GM19193 (cell line): Measurements from ENCODE around the gene AP1M1.

ENCODE experiments used
- POLR2A ChIP-seq: IDR thresholded peaks from 4 replicates; pipeline ENCODE4 v1.6.1; 2011; ENCODE audit not compliant: insufficient read depth, insufficient read length; ENCODE audit errors: extremely low read depth

AP1M1 gene

DNA sequence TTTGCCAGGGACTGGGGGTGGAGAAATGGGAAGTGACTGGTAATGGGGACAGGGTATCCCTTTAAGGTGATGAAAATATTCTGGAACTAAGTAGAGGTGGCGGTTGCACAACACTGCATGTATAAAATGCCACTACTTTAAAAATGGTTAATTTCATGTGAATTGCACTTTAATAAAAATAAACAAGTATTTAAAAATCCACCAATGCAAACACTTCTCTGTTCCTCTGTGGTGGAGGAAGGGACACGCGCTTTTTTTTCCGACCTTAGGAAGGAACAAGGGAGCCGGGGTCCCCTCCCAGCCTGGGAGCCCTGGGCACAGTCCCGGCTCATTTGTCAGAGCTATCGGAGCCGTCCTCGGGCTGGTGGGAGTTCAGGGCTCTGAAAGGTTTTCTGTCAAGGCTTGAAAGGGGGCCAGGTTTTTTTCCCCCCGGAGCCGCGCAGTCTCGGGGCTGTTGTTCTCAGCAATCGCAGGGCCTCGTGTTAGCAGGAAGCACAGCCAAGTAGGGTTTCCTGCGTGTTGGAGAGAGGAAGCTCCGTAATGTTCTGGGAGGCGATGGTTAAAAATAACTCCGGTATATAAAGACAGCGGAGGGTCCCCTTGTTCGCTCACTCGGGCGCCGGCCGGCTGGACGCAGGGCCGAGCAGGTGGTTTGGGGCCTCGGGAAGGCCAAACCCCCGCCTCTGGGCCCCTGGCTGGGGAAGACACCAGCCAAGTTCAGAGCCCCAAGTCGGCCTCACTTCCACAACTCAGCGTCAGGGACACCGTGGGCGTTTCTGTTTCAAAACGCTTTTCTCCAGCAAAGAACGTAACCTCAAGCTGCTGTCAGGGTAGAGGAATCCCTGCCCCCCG lies 85.7 kb downstream of the AP1M1 start:
- no peak for TF ChIP-seq POLR2A

DNA sequence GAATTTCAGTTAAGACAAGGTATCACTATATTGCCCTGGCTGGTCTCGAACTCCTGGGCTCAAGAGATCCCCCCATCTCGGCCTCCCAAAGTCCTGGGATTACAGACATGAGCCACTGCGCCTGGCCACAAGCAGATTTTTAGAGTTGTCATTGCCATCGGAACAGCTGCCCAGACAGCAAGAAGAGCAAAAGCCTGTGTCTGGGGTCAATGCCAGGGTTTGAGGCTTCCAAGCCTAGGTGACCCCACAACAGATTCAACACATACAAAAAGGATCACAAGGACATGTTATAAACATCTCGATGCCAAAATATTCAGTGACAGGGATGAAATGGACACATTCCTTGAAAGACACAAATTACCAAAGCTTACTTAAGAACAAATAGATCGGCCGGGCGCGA lies 86.8 kb downstream of the AP1M1 start:
- no peak for TF ChIP-seq POLR2A

- no peak for TF ChIP-seq POLR2A
These were observed 88.2 kb downstream of the AP1M1 start for GRCh38 chr19:16285769-16286498.

DNA sequence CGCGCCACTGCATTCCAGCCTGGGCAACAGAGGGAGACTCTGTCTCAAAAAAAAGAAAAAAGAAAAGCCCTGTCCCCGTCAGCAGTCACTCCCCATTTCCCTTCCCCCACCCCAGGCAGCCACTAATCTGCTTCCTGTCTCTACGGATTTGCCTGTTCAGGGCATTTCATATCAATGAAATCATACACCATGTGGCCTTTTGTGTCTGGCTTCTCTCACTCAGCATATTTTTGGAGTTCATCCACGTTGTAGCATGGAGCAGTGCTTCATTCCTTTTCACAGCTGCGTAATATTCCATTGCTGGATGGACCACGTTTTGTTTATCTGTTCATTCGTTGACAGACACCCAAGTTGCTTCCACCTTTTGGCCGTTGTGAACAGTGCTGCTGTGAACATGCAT lies 90.8 kb downstream of the AP1M1 start:
- TF ChIP-seq POLR2A: no peak

GRCh38 chr19:16289594-16289993 lies 91.9 kb downstream of the AP1M1 start:
- no peak for TF ChIP-seq POLR2A

- no peak for TF ChIP-seq POLR2A
These were observed 93.0 kb downstream of the AP1M1 start for GRCh38 chr19:16290692-16291091.

DNA sequence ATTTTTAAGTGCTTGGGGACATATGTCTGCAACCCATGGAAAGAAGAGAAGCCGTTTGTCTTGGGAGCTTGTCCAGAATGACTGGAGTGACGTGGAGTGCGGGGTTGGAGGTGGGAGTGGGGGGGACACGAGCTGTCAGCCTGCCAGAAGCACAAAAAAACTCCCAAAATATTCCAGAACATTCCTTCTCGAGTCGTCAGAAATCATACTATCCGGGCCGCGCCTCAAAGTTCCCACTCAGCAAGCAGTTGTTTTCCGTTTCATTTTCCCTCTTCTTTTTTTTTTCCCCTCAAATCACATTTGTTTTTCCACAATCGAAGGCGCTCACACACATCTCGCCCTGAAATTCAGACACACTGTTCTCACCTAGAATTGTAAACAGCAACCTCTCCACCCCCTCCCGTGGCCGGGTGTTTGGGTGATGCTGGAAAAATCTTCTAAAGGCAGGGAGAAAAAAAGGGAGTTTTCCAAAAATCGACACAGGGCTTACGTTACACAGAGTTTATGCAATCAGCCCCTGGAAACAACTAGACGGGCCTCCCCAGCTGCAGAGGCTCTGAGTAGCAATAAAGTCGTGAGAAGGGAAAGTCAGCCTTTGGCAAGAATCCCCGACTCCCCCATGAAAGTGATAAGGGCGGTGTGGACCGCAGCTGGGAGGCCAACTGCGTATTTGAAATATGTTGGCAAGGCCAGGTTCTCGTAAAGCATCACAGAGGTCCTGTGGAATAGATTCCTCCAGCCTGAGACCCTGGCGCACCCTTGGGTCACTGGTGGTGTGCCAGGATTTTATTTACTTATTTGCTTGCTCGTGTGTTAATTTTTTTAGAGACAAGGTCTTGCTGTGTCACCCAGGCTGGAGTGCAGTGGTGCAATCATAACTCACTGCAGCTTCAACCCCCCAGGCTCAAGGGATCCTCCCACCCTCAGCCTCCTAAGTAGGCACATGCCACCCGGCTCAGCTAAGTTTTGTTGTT lies 95.7 kb downstream of the AP1M1 start:
- no peak for TF ChIP-seq POLR2A

DNA sequence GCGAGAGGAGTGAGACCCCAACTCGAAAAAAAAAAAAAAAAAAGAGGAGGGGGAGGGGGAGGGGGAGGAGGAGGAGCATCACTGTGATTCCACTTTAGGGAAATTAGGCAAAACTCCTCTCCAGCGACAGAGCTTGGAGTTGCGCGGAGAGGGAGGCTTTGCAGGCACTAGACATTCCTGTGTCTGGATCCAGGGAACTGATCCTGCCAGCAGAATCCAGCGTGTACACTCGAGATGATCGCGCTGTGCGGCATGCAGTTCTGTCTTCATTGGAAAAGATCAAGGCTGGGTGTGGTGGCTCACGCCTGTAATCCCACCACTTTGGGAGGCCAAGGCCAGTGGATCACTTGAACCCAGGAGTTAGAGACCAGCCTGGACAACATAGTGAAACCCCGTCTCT lies 97.3 kb downstream of the AP1M1 start:
- TF ChIP-seq POLR2A: no peak
